ENCODE data around the gene BAZ2A.

BAZ2A gene

GRCh38 chr12:56645201-56645716, 15.1 kb upstream of the BAZ2A start:
- TF ChIP-seq GATA1 (IDR thresholded peaks at IDR 0.05; ENCODE audit: low read depth, low read length), result no peak
- TF ChIP-seq POLR2A (IDR thresholded peaks at IDR 0.05; ENCODE audit: low read length), result no peak
- peak; percentile 62 to 74 for DNase-seq

DNA sequence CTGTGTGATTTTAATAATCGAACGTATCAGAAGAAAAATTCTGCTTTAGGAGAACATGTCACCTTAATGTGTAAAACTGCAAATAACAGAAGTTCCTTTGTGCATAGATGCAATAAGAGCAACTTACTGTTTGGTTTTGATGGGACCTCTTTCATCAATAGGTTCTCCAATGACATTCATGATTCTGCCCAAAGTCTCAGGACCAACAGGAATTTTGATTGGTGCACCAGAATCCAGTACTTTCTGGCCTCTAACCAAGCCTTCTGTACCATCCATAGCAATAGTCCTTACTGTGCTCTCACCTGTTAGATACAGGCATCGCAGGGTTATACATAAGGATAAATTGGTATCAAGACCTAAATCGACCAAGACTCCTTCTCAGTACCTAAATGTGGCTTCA, 14.5 kb upstream of the BAZ2A start:
- TF ChIP-seq POLR2A (IDR thresholded peaks at IDR 0.05; ENCODE audit: low read length) (no peak), GATA1 (IDR thresholded peaks at IDR 0.05; ENCODE audit: low read depth, low read length) (no peak)
- DNase-seq, result peak in 1 of 2 experiments; percentile 46

DNA sequence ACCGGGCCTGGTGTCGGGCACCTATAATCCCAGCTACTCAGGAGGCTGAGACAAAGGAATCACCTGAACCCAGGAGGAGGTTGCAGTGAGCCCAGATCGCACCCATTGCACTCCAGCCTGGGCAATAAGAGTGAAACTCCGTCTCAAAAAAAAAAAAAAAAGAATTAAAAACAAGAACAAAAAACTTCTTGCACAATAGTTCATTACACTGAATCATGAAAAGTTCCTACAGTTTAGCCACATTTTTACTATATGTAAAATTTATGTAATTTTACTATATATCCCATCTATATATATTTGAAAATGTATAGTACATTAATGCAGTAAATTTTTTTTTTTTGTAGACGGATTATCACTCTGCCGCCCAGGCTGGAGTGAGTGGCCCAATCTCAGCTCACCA, 11.1 kb upstream of the BAZ2A start:
- no peak for TF ChIP-seq POLR2A (IDR thresholded peaks at IDR 0.05; ENCODE audit: low read length)
- no peak for TF ChIP-seq GATA1 (IDR thresholded peaks at IDR 0.05; ENCODE audit: low read depth, low read length)
- no peak for DNase-seq

GRCh38 chr12:56637621-56638020, 7.5 kb upstream of the BAZ2A start:
- no peak for TF ChIP-seq GATA1 (IDR thresholded peaks at IDR 0.05; ENCODE audit: low read depth, low read length)
- TF ChIP-seq POLR2A (IDR thresholded peaks at IDR 0.05; ENCODE audit: low read length), result no peak
- DNase-seq, result no peak

- no peak for TF ChIP-seq GATA1 (IDR thresholded peaks at IDR 0.05; ENCODE audit: low read depth, low read length)
- TF ChIP-seq POLR2A (IDR thresholded peaks at IDR 0.05; ENCODE audit: low read length), result no peak
- peak; percentile 99 to 100 for DNase-seq
These were observed 6.8 kb upstream of the BAZ2A start for GRCh38 chr12:56636675-56637540.

- no peak for TF ChIP-seq GATA1 (IDR thresholded peaks at IDR 0.05; ENCODE audit: low read depth, low read length)
- peak; percentile 72 for TF ChIP-seq POLR2A (IDR thresholded peaks at IDR 0.05; ENCODE audit: low read length)
- peak; percentile 91 to 94 for DNase-seq
These were observed 5.9 kb upstream of the BAZ2A start for GRCh38 chr12:56635806-56636674.

DNA sequence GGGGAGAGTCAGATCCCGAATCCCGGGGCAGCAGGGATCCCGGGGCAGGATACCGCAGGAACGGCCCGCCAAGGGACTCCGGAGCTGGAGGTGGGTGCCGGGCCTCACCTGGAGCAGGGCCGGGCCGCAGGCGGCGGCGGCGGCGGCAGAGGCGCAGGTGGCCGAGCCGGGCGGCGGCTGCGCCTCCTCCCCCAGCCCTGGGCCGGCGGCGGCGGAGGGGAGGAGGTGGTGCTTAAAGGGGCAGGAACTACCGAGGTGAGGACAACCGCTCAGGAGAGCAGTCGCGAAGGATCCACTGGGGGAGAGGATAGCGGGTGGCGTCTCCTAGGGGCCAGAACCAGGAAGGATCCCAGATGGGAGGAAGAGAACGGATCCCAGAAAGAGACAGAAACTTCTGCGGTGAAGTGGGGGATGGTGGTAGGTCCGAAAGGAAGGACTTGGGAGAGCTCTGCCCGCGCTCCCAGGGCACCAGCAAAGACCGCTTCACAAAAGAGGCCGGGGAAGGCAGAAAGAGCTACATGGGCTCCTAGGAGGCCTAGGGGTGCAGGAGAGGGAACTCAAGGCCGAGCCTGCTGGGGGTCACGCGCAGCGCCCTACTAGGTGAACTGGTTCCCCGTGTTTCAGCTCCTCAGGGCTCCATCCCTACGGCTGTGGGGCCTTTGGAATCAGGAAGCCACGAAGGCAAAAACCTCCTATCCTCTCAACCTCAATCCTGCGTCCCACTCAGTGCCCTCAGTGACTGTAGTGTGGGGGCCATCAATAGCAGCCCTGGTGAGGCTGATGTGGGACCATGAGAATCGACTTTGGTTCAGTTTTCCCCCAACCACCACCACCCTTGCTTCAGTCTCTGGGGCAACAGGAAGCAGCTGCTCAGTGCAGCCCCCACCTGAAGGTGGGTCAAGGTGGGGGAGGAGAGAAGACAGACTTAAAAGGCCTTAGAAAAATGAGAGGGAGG, 5.0 kb upstream of the BAZ2A start:
- TF ChIP-seq POLR2A (IDR thresholded peaks at IDR 0.05; ENCODE audit: low read length), result peak; percentile 52
- no peak for TF ChIP-seq GATA1 (IDR thresholded peaks at IDR 0.05; ENCODE audit: low read depth, low read length)
- DNase-seq, result peak; percentile 72 to 86

- DNase-seq, result peak; percentile 38 to 61
- TF ChIP-seq GATA1 (IDR thresholded peaks at IDR 0.05; ENCODE audit: low read depth, low read length), result no peak
- TF ChIP-seq POLR2A (IDR thresholded peaks at IDR 0.05; ENCODE audit: low read length), result no peak
These were observed 4.2 kb upstream of the BAZ2A start for GRCh38 chr12:56634242-56634836.

DNA sequence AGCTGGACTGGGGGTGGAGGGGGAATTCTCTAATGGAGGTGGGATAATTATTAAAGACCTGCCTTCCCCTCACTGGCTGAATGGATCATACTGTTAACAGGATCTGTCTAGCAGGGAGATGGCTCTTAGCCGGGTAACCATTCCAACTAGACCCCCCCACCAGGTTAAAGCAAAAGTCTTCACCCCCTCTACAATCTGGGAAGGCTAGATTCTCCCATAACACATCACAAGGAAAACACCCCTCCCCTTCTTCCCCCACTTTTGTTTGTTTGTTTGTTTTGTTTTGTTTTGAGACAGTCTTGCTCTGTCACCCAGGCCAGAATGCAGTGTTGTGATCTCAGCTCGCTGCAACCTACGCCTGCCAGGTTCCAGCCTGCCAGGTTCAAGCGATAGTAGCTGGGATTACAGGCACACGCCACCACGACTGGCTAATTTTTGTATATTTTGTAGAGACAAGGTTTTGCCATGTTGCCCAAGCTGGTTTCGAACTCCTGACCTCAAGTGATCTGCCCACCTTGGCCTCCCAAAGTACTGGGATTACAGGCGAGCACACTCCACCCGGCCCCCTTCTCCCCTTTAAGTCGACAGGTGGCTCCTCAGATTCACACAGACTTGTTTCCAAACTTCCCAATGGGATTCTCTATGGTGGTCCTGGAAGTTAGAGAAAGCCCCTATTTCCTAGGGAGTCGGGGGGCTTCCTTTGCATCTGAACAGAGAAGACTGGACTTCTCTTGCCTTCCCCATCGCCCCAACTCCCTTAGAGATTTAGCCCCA, 3.5 kb upstream of the BAZ2A start:
- peak in 1 of 2 experiments; percentile 35 for DNase-seq
- TF ChIP-seq GATA1 (IDR thresholded peaks at IDR 0.05; ENCODE audit: low read depth, low read length) (no peak), POLR2A (IDR thresholded peaks at IDR 0.05; ENCODE audit: low read length) (no peak)

GRCh38 chr12:56632701-56633467, 2.8 kb upstream of the BAZ2A start:
- DNase-seq, result peak; percentile 23 to 49
- no peak for TF ChIP-seq GATA1 (IDR thresholded peaks at IDR 0.05; ENCODE audit: low read depth, low read length)
